Loucy (cell line): ENCODE measurements around the gene TPK1.

ENCODE experiments used
- H2AFZ ChIP-seq: fragments of 200-600 bp; sonication (generic); 2 replicates; pipeline ENCODE4 v1.6.0; 2016; ENCODE audit warnings: antibody characterized with exemption, mild to moderate bottlenecking, low read length, moderate library complexity
- H3F3A ChIP-seq: fragments of 200-600 bp; 2 replicates; pipeline ENCODE4 v1.6.0; 2016; ENCODE audit warnings: antibody characterized with exemption, low read depth, mild to moderate bottlenecking
- H3K27me3 ChIP-seq: fragments of 200-600 bp; sonication (generic); 2 replicates; pipeline ENCODE4 v1.6.1; 2014; ENCODE audit warnings: low read length, mild to moderate bottlenecking; ENCODE audit not compliant: insufficient read depth, poor library complexity, severe bottlenecking
- H3K36me3 ChIP-seq: fragments of 200-600 bp; sonication (generic); 2 replicates; pipeline ENCODE4 v1.6.1; 2016; ENCODE audit warnings: low read length; ENCODE audit not compliant: insufficient read depth
- H3K4me1 ChIP-seq: fragments of 200-600 bp; sonication (generic); 2 replicates; pipeline ENCODE4 v1.5.1; 2014; ENCODE audit warnings: low read length, mild to moderate bottlenecking; ENCODE audit not compliant: insufficient read depth, poor library complexity, severe bottlenecking
- H3K4me2 ChIP-seq: fragments of 200-600 bp; sonication (generic); 2 replicates; pipeline ENCODE4 v1.6.0; 2014; ENCODE audit warnings: antibody characterized with exemption, low read length, low read depth, mild to moderate bottlenecking; ENCODE audit not compliant: poor library complexity, severe bottlenecking
- H3K4me3 ChIP-seq: fragments of 200-600 bp; sonication (generic); 2 replicates; pipeline ENCODE4 v1.5.1; 2014; ENCODE audit warnings: low read length, mild to moderate bottlenecking, mixed read lengths; ENCODE audit not compliant: poor library complexity, severe bottlenecking
- H3K79me2 ChIP-seq: fragments of 200-600 bp; sonication (generic); 2 replicates; pipeline ENCODE4 v1.6.1; 2014; ENCODE audit warnings: low read length; ENCODE audit not compliant: insufficient read depth
- H3K9ac ChIP-seq: fragments of 200-600 bp; sonication (generic); 2 replicates; pipeline ENCODE4 v1.6.0; 2014; ENCODE audit warnings: mild to moderate bottlenecking, low read depth, low read length, moderate library complexity; ENCODE audit not compliant: poor library complexity, severe bottlenecking
- H3K9me2 ChIP-seq: fragments of 200-600 bp; sonication (generic); replicated peaks from 2 replicates; pipeline ENCODE4 v1.6.1; 2016; ENCODE audit warnings: low read depth, low read length, mixed read lengths
- H3K9me3 ChIP-seq: fragments of 200-600 bp; sonication (generic); 2 replicates; pipeline ENCODE4 v1.6.1; 2014; ENCODE audit warnings: mild to moderate bottlenecking, antibody characterized with exemption, low read length, low read depth; ENCODE audit not compliant: insufficient read depth
- H4K20me1 ChIP-seq: fragments of 200-600 bp; sonication (generic); 2 replicates; pipeline ENCODE4 v1.6.0; 2014; ENCODE audit warnings: antibody characterized with exemption, low read length, mild to moderate bottlenecking; ENCODE audit not compliant: insufficient read depth, poor library complexity, severe bottlenecking
- EZH2phosphoT487 ChIP-seq: fragments of 200-600 bp; IDR thresholded peaks from 2 replicates; pipeline ENCODE4 v1.6.1; 2018; ENCODE audit warnings: antibody characterized with exemption, mild to moderate bottlenecking, moderate library complexity, borderline replicate concordance
- TF ChIP-seq, protein P1 (sequence below): fragments of 200-600 bp; sonication (generic); conservative IDR thresholded peaks from 2 replicates; pipeline ENCODE4 v1.5.1; 2014; ENCODE audit warnings: mild to moderate bottlenecking, antibody characterized with exemption, low read length

Gene TPK1

DNA sequence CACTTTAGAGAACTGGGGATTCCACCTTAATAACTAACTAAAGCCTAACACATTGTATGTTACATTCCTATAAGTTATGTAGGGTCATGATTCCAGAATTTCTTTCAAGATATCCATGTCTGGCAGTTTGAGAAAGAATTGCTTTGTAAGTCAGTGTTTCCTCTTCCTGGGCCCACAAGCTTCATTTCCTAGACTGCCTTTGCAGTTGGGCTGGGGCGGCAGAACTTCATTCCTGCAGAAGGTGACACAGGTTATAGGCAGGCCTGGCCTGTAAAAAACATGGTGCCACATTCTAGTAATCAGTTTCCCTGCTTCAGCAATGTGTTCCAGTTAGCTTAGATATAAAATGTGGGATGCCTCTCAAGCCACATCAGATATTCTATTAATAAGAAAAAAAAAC lies 248.2 kb downstream of the TPK1 start:
- no peak for TF ChIP-seq EZH2phosphoT487
- TF ChIP-seq, protein P1, sequence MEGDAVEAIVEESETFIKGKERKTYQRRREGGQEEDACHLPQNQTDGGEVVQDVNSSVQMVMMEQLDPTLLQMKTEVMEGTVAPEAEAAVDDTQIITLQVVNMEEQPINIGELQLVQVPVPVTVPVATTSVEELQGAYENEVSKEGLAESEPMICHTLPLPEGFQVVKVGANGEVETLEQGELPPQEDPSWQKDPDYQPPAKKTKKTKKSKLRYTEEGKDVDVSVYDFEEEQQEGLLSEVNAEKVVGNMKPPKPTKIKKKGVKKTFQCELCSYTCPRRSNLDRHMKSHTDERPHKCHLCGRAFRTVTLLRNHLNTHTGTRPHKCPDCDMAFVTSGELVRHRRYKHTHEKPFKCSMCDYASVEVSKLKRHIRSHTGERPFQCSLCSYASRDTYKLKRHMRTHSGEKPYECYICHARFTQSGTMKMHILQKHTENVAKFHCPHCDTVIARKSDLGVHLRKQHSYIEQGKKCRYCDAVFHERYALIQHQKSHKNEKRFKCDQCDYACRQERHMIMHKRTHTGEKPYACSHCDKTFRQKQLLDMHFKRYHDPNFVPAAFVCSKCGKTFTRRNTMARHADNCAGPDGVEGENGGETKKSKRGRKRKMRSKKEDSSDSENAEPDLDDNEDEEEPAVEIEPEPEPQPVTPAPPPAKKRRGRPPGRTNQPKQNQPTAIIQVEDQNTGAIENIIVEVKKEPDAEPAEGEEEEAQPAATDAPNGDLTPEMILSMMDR = no peak
- Histone ChIP-seq H3F3A (no peaks in the 10 kb centered on the region), H2AFZ (no peak overlapping the region), H3K4me2 (no peak overlapping the region), H3K4me1 (no peaks in the 10 kb centered on the region), H3K9ac (no peak overlapping the region), H3K9me2 (0 out of 2 replicates have a peak, but pooled peaks cover 4% of the 10 kb centered on the region), H4K20me1 (no peaks in the 10 kb centered on the region), H3K4me3 (no peak overlapping the region), H3K36me3 (no peaks in the 10 kb centered on the region), H3K79me2 (no peaks in the 10 kb centered on the region), H3K27me3 (no peaks in the 10 kb centered on the region), H3K9me3 (no peaks in the 10 kb centered on the region)

DNA sequence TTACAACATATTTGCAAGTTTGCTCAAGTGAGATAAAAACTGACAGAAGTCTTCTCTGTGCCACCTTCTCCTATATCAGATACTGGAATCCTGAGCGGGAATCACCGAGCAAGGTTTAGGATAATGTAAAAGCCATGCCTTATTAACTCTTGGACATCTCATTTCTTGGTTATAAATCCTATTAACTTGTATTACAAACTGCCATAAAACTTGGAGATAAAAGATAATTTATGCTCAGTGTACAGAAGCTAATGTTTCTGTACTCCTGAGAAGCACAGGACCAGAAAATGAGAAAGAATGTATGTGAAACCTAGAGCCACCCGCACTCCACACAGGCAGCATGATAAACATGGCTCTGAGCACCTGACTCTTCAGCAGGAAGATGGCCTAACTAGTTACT lies 251.1 kb downstream of the TPK1 start:
- no peak overlapping the region for H3K4me2 ChIP-seq
- no peaks in the 10 kb centered on the region for H4K20me1 ChIP-seq
- H3K36me3 ChIP-seq = no peaks in the 10 kb centered on the region
- H3K4me3 ChIP-seq = no peak overlapping the region
- H2AFZ ChIP-seq = no peak overlapping the region
- H3K9ac ChIP-seq = no peak overlapping the region
- no peaks in the 10 kb centered on the region for H3K9me2 ChIP-seq
- H3K4me1 ChIP-seq = no peaks in the 10 kb centered on the region
- H3K79me2 ChIP-seq = no peaks in the 10 kb centered on the region
- H3K9me3 ChIP-seq = no peaks in the 10 kb centered on the region
- no peaks in the 10 kb centered on the region for H3K27me3 ChIP-seq
- H3F3A ChIP-seq = no peaks in the 10 kb centered on the region
- no peak for TF ChIP-seq EZH2phosphoT487
- TF ChIP-seq, protein P1 = no peak

DNA sequence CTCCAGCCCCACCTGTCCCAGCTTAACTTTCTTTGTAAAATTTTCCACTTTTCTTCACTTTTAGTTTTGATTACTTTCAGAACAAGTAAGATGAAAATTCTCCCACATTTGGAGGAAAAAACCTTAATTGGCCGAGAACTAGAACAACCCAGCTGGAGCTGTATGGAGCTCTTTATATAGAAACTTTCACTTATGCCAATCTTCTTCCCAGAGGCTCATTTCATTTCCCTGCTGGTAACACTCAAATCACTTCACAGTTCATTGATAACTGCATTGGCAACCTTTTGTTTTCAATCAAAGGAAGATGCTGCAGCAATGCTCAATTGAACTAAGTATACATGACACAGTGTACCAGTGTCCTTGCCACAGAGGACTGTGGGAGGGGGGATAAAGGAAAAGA lies 256.2 kb downstream of the TPK1 start:
- no peaks in the 10 kb centered on the region for H3K79me2 ChIP-seq
- H3K4me3 ChIP-seq = no peak overlapping the region
- H3F3A ChIP-seq = no peaks in the 10 kb centered on the region
- no peaks in the 10 kb centered on the region for H3K36me3 ChIP-seq
- H2AFZ ChIP-seq = no peak overlapping the region
- H3K4me1 ChIP-seq = no peaks in the 10 kb centered on the region
- H3K27me3 ChIP-seq = no peaks in the 10 kb centered on the region
- H3K4me2 ChIP-seq = no peak overlapping the region
- no peaks in the 10 kb centered on the region for H3K9me3 ChIP-seq
- no peak for TF ChIP-seq EZH2phosphoT487
- TF ChIP-seq, protein P1 = no peak
- no peaks in the 10 kb centered on the region for H4K20me1 ChIP-seq
- no peak overlapping the region for H3K9ac ChIP-seq
- no peaks in the 10 kb centered on the region for H3K9me2 ChIP-seq
